IgD-negative memory B cell (primary cell): ENCODE measurements around the gene ERICH3. TPM values are rescaled to one million over a fixed set of nuclear protein-coding genes. Genes with fewer than 3 reads are reported as not detected.
"Not testable (repeated sequence)": the region's sequence is repeated elsewhere in the genome, so short reads cannot be mapped to it uniquely, and the experiment has no call there.

Experiments
- H3K27ac Mint-ChIP-seq, 3 donors: one replicate each; pipeline ENCODE4 v1.8.0; 2020 to 2022; ENCODE audit warnings: mild to moderate bottlenecking in 3 of 3, mixed read lengths in 3 of 3, moderate library complexity in 1 of 3
- H3K27me3 Mint-ChIP-seq: one replicate; pipeline ENCODE4 v1.8.0; 2021; ENCODE audit warnings: mixed read lengths
- H3K36me3 Mint-ChIP-seq: one replicate; pipeline ENCODE4 v1.8.0; 2020; ENCODE audit warnings: mild to moderate bottlenecking, mixed read lengths
- H3K4me1 Mint-ChIP-seq, 3 donors: one replicate each; pipeline ENCODE4 v1.8.0; 2020 to 2022; ENCODE audit warnings: mixed read lengths in 3 of 3, mild to moderate bottlenecking in 1 of 3
- H3K4me3 Mint-ChIP-seq, 4 donors: one replicate each; pipeline ENCODE4 v1.8.0; 2020 to 2022; ENCODE audit warnings: mild to moderate bottlenecking in 4 of 4, mixed read lengths in 4 of 4, moderate library complexity in 3 of 4
- H3K9me3 Mint-ChIP-seq, 3 donors: one replicate each; pipeline ENCODE4 v1.8.0; 2020 to 2021; ENCODE audit warnings: mixed read lengths in 3 of 3, mild to moderate bottlenecking in 1 of 3
- polyA plus RNA-seq: library from polyadenylated mRNA; unstranded; fragments of 300-500 nt; fragmentation: Illumina TruSeq; gene quantifications from one replicate; pipeline ENCODE4 v1.2.3, GENCODE V29; 2021

ERICH3 gene
- polyA plus RNA-seq, 1 donor from 2014 or later: not detected

- H3K27me3 Mint-ChIP-seq: no peaks in the 10 kb centered on the region
- no peak overlapping the region for H3K4me3 Mint-ChIP-seq
- H3K36me3 Mint-ChIP-seq: no peaks in the 10 kb centered on the region
- peaks cover 0 to 2% (median 0%) of the 10 kb centered on the region in 3 donors for H3K9me3 Mint-ChIP-seq
- H3K27ac Mint-ChIP-seq: peak overlapping the region in 1 of 3 donors; percentile 54
- H3K4me1 Mint-ChIP-seq: peaks cover 0 to 3% (median 0%) of the 10 kb centered on the region in 3 donors
Observed at GRCh38 chr1:74689621-74690363, 16.2 kb upstream of the ERICH3 start.

DNA sequence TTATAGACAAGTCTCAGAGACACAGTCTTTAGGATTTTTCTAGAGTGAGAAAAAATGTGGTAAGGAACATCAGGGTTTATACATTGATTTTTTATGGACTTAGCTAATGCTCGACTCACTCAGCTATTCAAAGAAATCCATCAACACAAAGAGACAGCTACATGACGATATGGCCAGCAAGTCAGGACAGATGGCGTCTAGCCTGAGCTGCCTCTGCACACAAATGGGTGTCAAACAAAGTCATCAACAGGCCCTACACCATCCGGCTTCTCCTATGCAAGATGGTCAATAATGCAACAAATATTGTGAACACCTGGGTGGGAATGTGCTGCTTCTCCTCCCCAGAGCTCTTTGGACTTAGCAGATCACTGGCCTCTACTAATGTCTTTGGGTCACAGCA is 13.3 kb upstream of the ERICH3 start:
- Mint-ChIP-seq H3K9me3 (no peaks in the 10 kb centered on the region), H3K36me3 (no peaks in the 10 kb centered on the region), H3K4me3 (no peak overlapping the region), H3K4me1 (peaks cover 0 to 5% (median under 1%) of the 10 kb centered on the region in 3 donors), H3K27ac (no peak overlapping the region), H3K27me3 (no peaks in the 10 kb centered on the region)

GRCh38 chr1:74684301-74684700 is 10.7 kb upstream of the ERICH3 start:
- Mint-ChIP-seq H3K27ac (no peak overlapping the region), H3K27me3 (no peaks in the 10 kb centered on the region), H3K4me1 (peaks cover 10 to 13% (median 12%) of the 10 kb centered on the region in 3 donors), H3K4me3 (no peak overlapping the region), H3K36me3 (no peaks in the 10 kb centered on the region), H3K9me3 (no peaks in the 10 kb centered on the region)

DNA sequence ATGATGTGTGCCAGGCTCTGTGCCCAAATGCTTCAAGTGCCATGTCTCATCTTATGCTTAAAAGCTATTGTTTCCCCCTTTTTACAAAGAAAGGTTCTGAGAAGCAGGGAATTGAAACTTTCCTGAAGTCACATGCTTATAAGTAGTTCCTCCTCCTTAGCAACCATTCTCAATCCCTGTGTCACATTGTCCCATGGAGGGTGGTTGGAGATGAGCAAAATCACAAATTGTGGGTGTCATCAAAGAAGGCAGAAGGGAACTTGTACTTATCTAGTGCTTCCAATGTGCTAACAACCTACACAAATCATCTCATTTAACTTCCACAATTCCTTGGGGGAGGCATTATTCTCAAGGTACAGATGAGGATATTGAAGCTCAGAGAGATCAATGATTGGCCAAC is 10.1 kb upstream of the ERICH3 start:
- Mint-ChIP-seq H3K4me1 (peaks cover 10 to 13% (median 12%) of the 10 kb centered on the region in 3 donors), H3K27ac (no peak overlapping the region), H3K4me3 (no peak overlapping the region), H3K27me3 (no peaks in the 10 kb centered on the region), H3K9me3 (no peaks in the 10 kb centered on the region), H3K36me3 (no peaks in the 10 kb centered on the region)

GRCh38 chr1:74681851-74682250 is 8.3 kb upstream of the ERICH3 start:
- peaks cover 10 to 13% (median 12%) of the 10 kb centered on the region in 3 donors for H3K4me1 Mint-ChIP-seq
- no peaks in the 10 kb centered on the region for H3K36me3 Mint-ChIP-seq
- H3K27me3 Mint-ChIP-seq: no peaks in the 10 kb centered on the region
- no peaks in the 10 kb centered on the region for H3K9me3 Mint-ChIP-seq
- H3K4me3 Mint-ChIP-seq: peak overlapping the region in 1 of 4 donors; percentile 69
- H3K27ac Mint-ChIP-seq: peak overlapping the region in 1 of 3 donors; percentile 48

DNA sequence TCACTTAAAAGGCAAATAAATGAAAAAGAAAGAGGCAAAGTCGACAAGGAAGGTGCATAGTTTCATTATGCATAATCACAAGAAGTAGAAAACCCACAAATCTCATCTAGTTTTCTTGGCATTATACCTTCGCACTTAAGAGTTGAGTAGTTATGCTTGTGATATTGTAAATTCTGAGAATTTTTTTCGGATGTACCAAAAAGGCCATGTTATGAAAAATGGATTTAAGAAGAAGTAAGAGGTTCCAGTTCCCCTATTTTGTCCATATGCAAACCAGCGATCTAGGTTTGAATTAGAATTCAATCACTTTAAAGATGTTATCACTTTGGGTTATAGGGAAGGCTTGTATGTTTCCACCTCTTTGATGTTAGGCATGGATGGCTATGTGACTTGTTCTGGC is 7.9 kb upstream of the ERICH3 start:
- H3K27me3 Mint-ChIP-seq: no peaks in the 10 kb centered on the region
- H3K36me3 Mint-ChIP-seq: no peaks in the 10 kb centered on the region
- H3K27ac Mint-ChIP-seq: peak overlapping the region in 1 of 3 donors; percentile 48
- no peaks in the 10 kb centered on the region for H3K9me3 Mint-ChIP-seq
- H3K4me3 Mint-ChIP-seq: peak overlapping the region in 2 of 4 donors; percentile 69 to 85
- H3K4me1 Mint-ChIP-seq: peaks cover 10 to 13% (median 12%) of the 10 kb centered on the region in 3 donors

GRCh38 chr1:74681001-74681400 is 7.4 kb upstream of the ERICH3 start:
- Mint-ChIP-seq H3K9me3 (no peaks in the 10 kb centered on the region), H3K27me3 (no peaks in the 10 kb centered on the region), H3K4me1 (peaks cover 10 to 13% (median 12%) of the 10 kb centered on the region in 3 donors), H3K4me3 (peak overlapping the region in 1 of 4 donors; percentile 85), H3K27ac (no peak overlapping the region), H3K36me3 (no peaks in the 10 kb centered on the region)

DNA sequence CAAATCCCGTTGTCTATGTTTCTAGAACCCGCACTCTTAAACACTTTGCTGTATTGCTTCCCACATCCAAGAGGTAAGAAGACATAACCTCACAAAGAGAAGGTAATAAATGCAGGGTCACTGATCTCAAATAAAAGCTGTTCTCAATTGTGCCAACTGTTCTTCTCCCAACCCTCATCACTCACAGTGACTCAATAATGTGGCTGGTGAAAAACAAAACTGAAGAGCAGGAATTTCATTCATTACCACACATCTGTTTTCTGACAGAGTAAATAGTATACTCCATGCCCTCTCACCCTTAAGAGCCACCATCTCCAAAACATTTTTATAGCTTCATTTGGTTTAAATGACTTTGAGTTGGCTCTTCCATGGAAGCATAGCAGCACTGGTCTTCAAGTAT is 6.2 kb upstream of the ERICH3 start:
- H3K27me3 Mint-ChIP-seq: peaks cover 2% of the 10 kb centered on the region

DNA sequence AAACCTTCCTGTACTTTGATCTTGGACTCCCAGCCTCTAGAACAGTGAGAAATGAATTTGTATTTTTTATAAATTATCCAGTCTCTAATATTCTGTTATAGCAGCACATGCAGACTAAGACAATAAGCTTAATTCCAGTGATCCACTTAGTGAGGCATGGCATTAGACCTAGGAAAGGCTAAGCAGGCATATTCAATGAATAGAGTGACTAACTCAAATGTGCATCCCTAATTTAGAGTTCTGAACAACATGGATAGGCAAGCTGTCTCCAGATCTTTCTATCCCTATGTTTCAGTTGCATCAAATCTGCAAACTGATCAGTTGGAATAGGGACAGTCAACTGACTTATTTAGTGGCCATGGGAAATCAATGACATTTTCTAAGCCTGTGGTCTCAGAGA is 4.3 kb upstream of the ERICH3 start:
- H3K36me3 Mint-ChIP-seq: no peaks in the 10 kb centered on the region
- H3K4me1 Mint-ChIP-seq: peaks cover 19 to 26% (median 24%) of the 10 kb centered on the region in 3 donors

More for the DNA sequence above, 6.2 kb upstream of the ERICH3 start:
- H3K9me3 Mint-ChIP-seq: no peaks in the 10 kb centered on the region
- H3K4me3 Mint-ChIP-seq: peak overlapping the region in 1 of 4 donors; percentile 58
- peaks cover 10 to 14% (median 12%) of the 10 kb centered on the region in 3 donors for H3K4me1 Mint-ChIP-seq
- H3K36me3 Mint-ChIP-seq: no peaks in the 10 kb centered on the region
- H3K27ac Mint-ChIP-seq: no peak overlapping the region

DNA sequence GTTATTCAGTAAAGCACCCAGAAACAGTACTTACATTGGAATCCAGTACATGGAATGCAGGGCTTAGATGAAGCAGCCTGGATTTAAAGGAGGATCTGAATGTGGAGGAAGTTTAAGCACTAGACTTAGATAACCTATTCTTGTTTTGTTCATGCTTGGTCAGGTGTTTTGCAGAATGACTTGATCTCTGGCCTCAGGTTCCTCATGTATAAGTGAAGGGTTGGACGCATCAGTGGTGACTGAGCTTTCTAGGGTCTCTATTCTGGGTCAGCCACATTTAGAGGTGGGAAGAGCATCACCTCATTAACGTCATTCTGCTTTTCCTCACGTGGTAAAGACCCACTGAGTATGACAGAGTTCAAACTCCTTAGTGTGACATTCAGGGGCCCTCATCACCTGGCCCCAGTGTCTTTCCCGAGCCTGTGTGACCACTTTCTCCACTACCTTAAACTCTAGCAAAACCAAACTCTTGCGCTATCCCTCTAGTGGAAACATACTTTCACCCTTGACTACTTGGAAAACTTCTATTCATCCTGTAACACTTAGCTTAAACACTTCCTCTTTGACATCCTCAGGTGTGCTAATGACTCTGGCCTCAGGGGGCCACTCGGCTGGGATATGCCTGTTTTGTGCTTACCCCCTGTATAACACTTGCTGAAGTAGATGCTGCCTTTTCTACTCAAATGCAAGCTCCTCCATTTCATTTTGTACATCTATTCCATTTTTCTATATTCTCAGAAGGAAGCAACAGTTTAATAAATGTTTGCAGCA is 871 bp upstream of the ERICH3 start:
- Mint-ChIP-seq H3K27ac (no peak overlapping the region), H3K9me3 (peaks cover 0 to 16% (median 10%) of the 10 kb centered on the region in 3 donors), H3K36me3 (peaks cover 3% of the 10 kb centered on the region), H3K4me1 (peaks cover 12 to 17% (median 16%) of the 10 kb centered on the region in 3 donors), H3K27me3 (peaks cover 20% of the 10 kb centered on the region), H3K4me3 (peak overlapping the region; percentile 39 to 87 (median 70))

More for the DNA sequence above, 4.3 kb upstream of the ERICH3 start:
- peaks cover 14% of the 10 kb centered on the region for H3K27me3 Mint-ChIP-seq
- H3K4me3 Mint-ChIP-seq: no peak overlapping the region
- no peaks in the 10 kb centered on the region for H3K9me3 Mint-ChIP-seq
- no peak overlapping the region for H3K27ac Mint-ChIP-seq

- Mint-ChIP-seq H3K27me3 (peaks cover 22% of the 10 kb centered on the region), H3K4me3 (peak overlapping the region in 1 of 4 donors; percentile 70)
- H3K27ac Mint-ChIP-seq: not testable (repeated sequence)
Observed at GRCh38 chr1:74670866-74671265, 2.7 kb downstream of the ERICH3 start.

GRCh38 chr1:74654708-74655107 is 18.9 kb downstream of the ERICH3 start:
- H3K4me1 Mint-ChIP-seq: peaks cover 22 to 25% (median 22%) of the 10 kb centered on the region in 3 donors
- H3K27me3 Mint-ChIP-seq: no peaks in the 10 kb centered on the region

More at GRCh38 chr1:74670866-74671265, 2.7 kb downstream of the ERICH3 start:
- not testable (repeated sequence) for H3K36me3 Mint-ChIP-seq
- peaks cover 0 to 16% (median 10%) of the 10 kb centered on the region in 3 donors for H3K9me3 Mint-ChIP-seq
- H3K4me1 Mint-ChIP-seq: peaks cover 12 to 17% (median 16%) of the 10 kb centered on the region in 3 donors

DNA sequence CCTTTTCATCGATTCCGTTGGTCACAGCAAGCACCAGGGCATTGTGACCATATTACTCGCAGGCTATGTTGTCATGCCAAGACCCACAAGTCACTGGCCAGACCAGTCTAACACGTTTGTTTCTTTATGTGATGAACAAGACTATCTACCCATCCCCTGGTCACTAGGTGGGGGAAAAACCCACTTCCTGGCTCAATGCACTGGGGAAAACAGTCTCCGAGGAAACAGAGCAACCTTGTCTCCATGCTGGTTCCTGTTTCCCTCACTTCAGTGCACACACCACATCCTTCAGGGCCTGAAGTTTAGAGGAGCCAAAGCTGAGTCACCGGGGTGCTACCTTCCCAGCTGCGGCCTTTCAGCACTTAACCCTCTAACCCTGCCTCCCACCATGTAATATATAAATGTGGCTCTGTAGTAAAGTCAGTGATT is 20.9 kb downstream of the ERICH3 start:
- Mint-ChIP-seq H3K4me3 (peak overlapping the region in 3 of 4 donors; percentile 35 to 79 (median 53)), H3K4me1 (peaks cover 22 to 25% (median 22%) of the 10 kb centered on the region in 3 donors), H3K27ac (peak overlapping the region; percentile 32 to 83 (median 40)), H3K27me3 (no peaks in the 10 kb centered on the region), H3K9me3 (no peaks in the 10 kb centered on the region), H3K36me3 (no peaks in the 10 kb centered on the region)

More at GRCh38 chr1:74654708-74655107, 18.9 kb downstream of the ERICH3 start:
- no peak overlapping the region for H3K4me3 Mint-ChIP-seq
- no peaks in the 10 kb centered on the region for H3K36me3 Mint-ChIP-seq
- H3K27ac Mint-ChIP-seq: no peak overlapping the region
- H3K9me3 Mint-ChIP-seq: peaks cover 3 to 11% (median 7%) of the 10 kb centered on the region in 3 donors

DNA sequence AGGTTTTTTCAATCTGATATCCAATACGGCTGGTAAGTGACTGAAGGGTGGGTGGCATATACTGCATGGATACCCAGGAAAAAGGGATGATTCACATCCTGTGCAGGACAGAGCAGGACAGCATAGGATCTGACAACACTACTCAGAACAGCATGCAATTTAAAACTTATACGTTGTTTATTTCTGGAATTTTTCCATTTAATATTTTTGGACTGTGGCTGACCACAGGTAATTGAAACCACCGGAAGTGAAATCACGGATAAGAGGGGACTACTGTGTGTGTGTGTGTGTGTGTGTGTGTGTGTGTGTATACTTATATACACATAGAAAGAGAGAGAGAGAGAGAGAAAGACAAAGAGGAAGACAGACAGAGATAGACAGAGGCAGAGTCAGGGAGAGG is 23.0 kb downstream of the ERICH3 start:
- Mint-ChIP-seq H3K36me3 (no peaks in the 10 kb centered on the region), H3K27me3 (no peaks in the 10 kb centered on the region), H3K9me3 (no peaks in the 10 kb centered on the region), H3K4me3 (no peak overlapping the region), H3K4me1 (peaks cover 22 to 29% (median 22%) of the 10 kb centered on the region in 3 donors), H3K27ac (no peak overlapping the region)

DNA sequence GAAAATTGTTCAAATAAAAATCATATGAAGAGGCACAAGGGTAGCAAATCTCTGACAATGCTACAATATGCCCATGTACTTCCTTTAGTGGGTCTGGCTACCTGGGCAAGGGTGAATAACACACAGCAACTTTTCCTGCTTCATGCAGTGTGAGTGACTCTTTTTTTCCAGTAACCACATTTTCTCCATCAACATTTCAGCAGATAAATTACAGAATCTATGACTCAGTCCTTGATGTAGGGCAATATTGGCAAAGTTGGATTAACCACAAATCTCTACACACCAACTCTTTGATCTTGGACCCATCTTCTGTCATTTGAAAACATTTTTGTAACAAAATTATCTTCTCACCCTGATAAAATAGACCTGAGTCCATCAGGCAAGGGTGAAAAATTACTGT is 31.7 kb downstream of the ERICH3 start:
- Mint-ChIP-seq H3K9me3 (no peaks in the 10 kb centered on the region), H3K4me1 (peaks cover 0 to 4% (median 0%) of the 10 kb centered on the region in 3 donors), H3K27ac (no peak overlapping the region), H3K36me3 (peaks cover 2% of the 10 kb centered on the region), H3K4me3 (no peak overlapping the region), H3K27me3 (no peaks in the 10 kb centered on the region)
